ENCODE measurements around the gene CEP135.

CEP135 gene

DNA sequence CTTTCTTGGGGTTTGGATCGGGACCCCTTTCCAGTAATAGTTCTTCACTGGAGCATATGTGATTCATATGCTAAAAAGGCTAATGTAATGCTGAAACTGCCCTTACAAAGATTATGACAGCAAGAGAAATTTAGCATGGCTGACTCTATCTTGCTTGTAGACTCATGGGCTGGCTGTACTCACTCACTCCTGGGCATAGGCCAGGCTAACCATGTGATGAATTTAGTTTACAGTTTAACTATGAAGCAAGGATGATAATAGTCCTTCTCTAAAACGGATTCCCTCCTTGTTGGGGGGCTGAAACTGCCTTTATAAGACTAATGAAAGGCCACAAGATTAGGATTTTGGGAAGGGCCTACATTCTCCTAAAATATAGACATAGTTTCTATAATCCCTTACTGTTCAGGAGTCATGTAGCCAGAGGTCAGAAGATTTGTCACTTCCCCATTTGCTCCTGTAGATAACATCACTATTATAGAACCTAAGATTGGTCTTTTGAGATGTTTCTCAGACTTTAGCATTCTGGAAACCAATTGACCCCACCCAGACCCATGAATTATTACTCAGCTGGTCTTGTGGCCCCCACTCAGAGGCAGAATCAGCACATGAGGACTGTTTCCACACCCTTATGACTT lies 20.8 kb upstream of the CEP135 start:
- no peak for TF ChIP-seq GATA2 (IDR thresholded peaks at IDR 0.05; ENCODE audit: low read depth, low read length)
- no peak for TF ChIP-seq GATA3 (IDR thresholded peaks at IDR 0.05; ENCODE audit: low read depth, low read length)

DNA sequence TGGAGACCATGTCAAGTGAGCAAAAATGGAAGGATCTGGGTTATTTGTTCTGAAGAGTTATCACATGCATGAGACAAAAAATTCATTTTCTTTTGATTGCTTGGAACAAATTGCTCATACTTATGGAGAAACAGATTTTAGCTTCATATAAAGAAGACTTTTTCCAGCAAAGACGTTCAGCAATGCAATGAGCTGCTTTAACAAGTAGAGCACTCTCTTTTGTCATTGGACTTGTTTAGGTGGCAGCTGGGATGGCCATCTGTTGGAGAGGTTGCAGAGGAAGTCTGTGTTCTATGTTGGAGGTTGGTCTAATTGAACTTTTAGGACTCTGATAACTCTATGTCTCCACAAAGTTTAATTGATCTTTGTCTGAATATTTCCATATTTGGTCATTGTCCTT lies 19.9 kb upstream of the CEP135 start:
- no peak for TF ChIP-seq GATA2 (IDR thresholded peaks at IDR 0.05; ENCODE audit: low read depth, low read length)
- no peak for TF ChIP-seq GATA3 (IDR thresholded peaks at IDR 0.05; ENCODE audit: low read depth, low read length)

DNA sequence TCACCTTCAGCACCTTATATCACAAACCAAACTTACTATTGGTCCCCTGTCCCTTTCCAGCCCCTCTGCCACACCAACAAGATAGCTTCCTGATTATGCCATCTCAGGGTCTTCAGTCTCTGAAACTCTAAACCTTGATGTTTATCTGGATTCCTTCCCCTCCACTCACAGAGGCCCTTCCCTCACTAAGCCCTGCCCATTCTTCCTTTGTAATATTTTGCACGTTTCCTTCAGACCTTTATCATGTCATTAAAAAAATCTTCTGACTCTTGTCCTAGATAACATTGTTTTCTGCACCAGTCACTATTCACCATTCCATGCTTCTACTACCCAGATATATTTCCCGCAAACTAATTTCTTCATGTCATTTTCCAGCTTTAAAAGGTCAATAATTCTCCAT lies 17.7 kb upstream of the CEP135 start:
- TF ChIP-seq GATA2 (IDR thresholded peaks at IDR 0.05; ENCODE audit: low read depth, low read length) (no peak), GATA3 (IDR thresholded peaks at IDR 0.05; ENCODE audit: low read depth, low read length) (no peak)

DNA sequence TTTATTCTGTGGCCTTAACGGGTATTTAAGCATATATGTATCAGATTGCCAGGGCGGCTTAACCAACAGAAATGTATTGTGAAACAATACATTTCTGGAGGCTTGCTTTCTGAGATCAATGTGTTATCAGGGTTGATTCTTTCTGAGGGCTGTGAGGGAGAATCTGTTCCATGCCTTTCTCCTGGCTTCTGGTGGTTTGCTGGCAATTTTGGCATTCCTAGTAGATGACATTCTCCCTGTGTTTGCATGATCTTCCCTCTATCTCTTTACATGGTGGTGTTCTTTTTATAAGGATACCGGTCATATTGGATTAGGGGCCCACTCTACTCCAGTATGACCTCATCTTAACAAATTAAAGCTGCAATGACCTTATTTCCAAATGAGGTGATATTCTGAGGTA lies 16.9 kb upstream of the CEP135 start:
- TF ChIP-seq GATA2 (IDR thresholded peaks at IDR 0.05; ENCODE audit: low read depth, low read length) (no peak), GATA3 (IDR thresholded peaks at IDR 0.05; ENCODE audit: low read depth, low read length) (no peak)

DNA sequence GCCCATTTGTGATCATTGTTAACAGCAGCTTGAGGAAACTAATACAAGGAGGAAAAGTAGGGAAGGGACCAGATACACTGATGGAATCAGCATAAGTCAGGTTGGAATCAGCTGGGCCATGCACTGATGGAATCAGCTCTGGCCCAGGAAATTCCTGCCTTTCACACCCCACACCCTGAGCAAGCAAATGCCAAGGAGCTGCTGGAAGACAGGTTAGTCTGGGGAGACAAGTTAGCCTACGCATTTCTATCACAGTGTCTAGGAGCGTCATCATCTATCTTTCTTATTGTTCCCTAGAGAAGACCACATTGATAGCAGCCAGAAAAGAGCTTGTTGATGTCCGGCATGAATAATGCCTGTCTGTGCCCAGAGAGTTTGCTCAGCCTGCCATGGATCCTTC lies 16.2 kb upstream of the CEP135 start:
- TF ChIP-seq GATA2 (IDR thresholded peaks at IDR 0.05; ENCODE audit: low read depth, low read length) (no peak), GATA3 (IDR thresholded peaks at IDR 0.05; ENCODE audit: low read depth, low read length) (no peak)

DNA sequence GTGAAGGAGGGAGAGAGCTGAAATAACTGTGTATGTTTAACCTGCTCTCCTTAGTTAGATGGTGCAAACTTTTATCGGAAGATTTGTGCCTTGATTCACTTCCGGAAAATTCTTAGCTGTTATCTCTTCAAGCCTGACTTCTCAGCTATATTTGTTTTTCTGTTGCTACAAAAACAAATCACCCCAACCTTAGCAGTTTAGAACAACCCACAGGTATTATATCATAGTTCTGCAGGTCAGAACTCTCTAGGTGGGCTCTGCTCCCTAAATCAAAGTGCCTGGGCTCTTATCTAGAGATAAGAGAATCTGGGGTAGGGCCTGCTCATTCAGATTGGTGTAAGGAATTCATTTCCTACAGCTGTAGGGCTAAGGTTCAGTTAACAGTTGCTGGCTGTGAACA lies 15.1 kb upstream of the CEP135 start:
- no peak for TF ChIP-seq GATA2 (IDR thresholded peaks at IDR 0.05; ENCODE audit: low read depth, low read length)
- no peak for TF ChIP-seq GATA3 (IDR thresholded peaks at IDR 0.05; ENCODE audit: low read depth, low read length)

DNA sequence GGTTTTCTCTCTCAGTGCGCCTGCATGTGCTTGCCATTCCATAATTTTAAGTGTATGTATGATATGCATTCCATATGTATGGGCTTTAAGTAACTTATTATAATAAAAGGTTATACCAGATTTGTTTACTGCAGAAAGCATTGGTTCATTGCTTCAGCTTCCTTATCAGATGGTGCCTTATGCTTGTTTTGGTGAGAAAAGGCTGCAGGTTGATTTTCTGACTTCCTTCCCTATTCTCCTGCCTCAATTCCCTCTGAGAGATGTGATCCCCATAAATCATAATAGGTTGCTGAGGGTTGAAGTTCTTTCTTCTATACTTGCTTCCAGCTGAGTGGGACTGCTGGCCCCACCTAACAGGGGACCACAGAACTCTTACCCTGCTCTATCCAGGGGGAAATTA lies 10.3 kb upstream of the CEP135 start:
- TF ChIP-seq GATA2 (IDR thresholded peaks at IDR 0.05; ENCODE audit: low read depth, low read length) (no peak), GATA3 (IDR thresholded peaks at IDR 0.05; ENCODE audit: low read depth, low read length) (no peak)

DNA sequence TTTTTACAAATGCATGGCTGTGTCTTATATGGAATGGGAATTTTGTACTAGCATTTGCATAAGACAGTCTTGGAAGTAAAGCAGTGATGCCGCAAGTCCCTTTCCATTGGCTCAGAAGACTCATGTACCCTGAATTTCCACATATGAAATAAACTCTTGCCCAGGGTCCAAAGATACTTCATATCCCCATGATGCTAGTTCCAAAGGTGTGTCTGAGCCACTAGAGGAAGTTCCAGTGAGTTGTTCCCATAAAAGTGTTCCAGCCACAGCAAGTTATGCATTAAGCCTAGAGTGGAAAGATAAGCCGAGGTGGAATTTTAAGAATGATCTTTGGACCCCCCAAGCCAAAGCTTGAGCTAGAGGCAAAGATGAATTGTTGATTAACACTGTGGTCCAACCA lies 9.3 kb upstream of the CEP135 start:
- no peak for TF ChIP-seq GATA2 (IDR thresholded peaks at IDR 0.05; ENCODE audit: low read depth, low read length)
- no peak for TF ChIP-seq GATA3 (IDR thresholded peaks at IDR 0.05; ENCODE audit: low read depth, low read length)

DNA sequence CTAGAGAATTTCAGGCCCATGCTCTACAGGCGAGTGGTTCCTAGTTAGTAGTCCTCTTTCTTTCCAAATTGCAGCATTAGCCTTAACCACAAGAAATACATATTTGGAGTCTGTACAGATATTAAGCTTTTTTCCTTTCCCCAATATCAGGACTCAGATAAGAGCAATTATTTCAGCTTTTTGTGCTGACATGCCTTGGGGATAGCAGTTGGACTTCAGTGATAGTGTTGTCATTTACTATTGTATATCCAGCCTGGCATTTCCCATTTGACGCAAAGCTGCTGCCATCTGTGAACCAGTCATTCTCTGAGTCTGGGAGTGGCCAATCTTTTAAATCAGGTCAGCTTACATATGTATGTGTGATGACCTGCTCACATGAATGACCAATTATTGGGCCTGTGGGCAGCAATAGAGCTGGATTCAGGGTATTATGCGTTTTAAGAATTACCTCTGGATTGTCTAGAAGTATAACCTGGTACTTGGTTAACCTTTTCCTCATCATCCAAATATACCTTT lies 6.8 kb upstream of the CEP135 start:
- TF ChIP-seq GATA3 (IDR thresholded peaks at IDR 0.05; ENCODE audit: low read depth, low read length) (no peak), GATA2 (IDR thresholded peaks at IDR 0.05; ENCODE audit: low read depth, low read length) (no peak)

DNA sequence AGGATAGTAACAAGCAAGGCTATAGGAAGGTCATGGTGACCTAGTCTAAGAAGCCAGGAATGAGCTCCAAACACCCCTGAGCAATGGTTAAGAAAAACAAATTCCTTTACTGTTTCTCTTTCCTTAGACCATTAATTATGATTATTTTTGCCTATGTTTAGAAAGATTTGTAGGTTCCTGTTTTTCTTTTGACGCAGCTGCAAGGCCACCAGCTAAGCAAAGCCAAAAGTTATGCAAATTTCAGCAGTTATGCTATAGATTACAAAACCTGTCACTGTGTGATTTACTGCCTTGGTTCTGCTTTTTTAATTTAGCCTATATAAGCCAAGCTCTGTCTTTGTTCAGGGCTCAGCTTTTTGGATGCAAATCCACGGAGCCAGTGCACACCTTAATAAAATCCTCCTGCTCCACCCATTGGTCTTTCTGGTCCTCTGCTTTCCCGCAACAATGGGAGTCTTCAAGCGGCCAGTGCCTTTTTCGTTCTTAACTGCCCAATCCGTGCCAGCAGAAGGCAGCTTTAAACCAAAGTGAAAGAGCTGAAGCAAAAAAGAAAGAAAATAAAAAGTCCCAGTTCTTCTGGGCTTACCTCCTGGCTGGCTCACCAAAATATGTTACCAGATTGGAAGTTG lies 1.4 kb upstream of the CEP135 start:
- no peak for TF ChIP-seq GATA2 (IDR thresholded peaks at IDR 0.05; ENCODE audit: low read depth, low read length)
- no peak for TF ChIP-seq GATA3 (IDR thresholded peaks at IDR 0.05; ENCODE audit: low read depth, low read length)

DNA sequence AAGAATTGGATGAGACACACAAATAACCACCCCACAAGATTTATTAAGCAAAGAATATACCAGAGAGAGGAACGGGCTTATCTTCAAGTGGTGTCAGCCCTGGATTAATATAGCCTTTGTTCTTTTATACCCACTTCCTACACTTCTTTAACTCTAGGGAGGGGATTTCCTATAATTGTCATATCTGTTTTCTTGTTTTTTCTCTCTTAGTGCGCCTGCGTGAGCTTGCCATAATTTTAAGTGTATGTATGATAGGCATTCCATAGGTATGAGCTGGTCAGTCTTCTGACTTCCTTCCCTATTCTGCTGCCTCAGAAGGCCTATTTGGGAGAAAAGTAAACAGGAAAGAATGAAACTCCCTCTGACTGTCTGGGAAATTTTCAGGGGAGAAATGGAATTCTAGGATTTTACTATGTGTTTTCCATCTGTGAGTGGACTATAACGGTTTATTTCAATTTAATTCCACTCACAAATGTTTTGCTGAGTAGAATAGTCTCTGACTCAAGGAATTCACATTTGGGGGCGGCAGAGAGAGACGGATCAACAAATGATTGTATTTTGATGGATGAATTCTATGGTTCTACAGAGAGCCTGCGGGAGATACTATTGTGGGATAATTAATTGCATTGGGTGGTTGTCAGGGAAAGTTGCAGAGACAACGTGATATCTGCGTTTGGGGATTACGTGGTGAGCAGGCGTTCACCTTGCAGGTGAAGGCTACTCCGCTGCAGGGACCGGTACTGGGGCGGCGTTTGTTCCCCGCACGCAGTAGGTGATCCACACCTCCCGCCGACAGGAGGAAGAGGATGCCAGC lies 626 bp upstream of the CEP135 start:
- TF ChIP-seq GATA3 (IDR thresholded peaks at IDR 0.05; ENCODE audit: low read depth, low read length), result no peak
- no peak for TF ChIP-seq GATA2 (IDR thresholded peaks at IDR 0.05; ENCODE audit: low read depth, low read length)

DNA sequence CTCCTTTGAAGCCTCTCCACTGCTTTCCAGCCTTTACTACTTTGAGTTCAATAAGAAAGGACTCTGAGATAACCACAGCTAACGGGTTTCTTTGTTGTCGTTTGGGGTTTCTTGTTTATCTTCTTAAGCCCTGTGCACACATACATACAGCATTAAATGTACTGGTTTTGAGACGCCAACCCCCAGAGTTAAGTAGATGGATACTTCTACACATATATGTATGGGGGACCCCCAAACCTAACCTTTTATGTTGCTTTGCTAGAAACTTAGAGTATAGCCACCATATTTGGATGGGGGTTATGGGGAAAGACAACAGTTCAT lies 697 bp downstream of the CEP135 start:
- TF ChIP-seq GATA2 (IDR thresholded peaks at IDR 0.05; ENCODE audit: low read depth, low read length) (no peak), GATA3 (IDR thresholded peaks at IDR 0.05; ENCODE audit: low read depth, low read length) (no peak)

DNA sequence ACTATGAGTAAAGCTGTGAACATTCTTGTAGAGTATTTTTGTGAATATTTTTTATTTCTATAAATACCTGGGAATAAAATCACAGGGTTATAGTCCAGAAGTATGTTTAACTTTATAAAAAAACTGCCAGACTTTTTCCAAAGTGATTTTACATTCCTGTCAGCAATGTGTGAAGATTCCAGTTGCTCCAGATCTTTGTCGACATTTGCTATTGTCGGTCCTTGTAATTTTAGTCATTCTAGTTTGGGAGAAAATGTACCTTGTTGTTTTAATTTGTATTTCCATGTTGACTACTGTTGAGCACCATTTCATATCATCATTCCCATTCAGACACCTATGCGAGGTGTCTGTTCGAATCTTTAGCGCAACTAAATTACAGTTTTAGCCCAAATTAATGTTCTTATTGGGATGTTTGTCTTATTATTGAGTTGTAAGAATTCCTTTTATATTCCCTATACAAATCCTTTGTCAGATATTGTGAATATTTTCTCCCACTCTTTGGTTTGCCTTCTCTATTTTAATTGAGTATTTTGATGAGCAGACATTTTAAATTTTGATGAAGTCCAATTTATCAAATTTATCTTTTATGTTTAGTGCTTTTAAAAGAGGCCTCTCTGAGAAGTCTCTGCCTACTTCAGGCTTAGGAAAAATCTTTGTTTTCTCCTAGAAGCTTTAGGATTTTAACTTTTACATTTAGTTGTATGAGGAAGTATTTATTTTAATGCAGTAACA lies 2.6 kb downstream of the CEP135 start:
- no peak for TF ChIP-seq GATA3 (IDR thresholded peaks at IDR 0.05; ENCODE audit: low read depth, low read length)
- TF ChIP-seq GATA2 (IDR thresholded peaks at IDR 0.05; ENCODE audit: low read depth, low read length), result no peak

DNA sequence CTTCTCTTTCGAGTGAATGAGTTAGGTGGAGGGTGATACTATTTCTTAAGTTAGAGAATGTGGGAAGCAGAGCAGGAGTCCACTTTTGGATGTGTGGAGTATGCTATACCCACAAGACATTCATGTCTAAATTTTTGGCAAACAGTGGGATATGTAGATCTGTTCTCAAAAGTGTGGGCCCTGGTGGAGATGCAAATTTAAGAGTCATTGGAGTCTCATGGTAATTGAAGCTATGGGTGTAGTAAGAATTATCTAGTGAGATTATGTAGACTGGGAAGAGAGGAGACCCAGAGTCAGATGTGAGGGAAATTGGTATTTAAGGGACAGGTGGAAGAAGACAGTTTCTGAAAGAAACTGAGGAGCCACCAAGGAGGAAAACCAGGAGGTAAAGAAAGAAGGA lies 7.0 kb downstream of the CEP135 start:
- TF ChIP-seq GATA2 (IDR thresholded peaks at IDR 0.05; ENCODE audit: low read depth, low read length), result no peak
- no peak for TF ChIP-seq GATA3 (IDR thresholded peaks at IDR 0.05; ENCODE audit: low read depth, low read length)
